T47D (cell line): ENCODE results near the gene MYH7.
"Not testable (repeated sequence)": the region's sequence is repeated elsewhere in the genome, so short reads cannot be mapped to it uniquely, and the experiment has no call there.

Source experiments
- DNase-seq, 2 experiments: peaks; one replicate each; pipeline versions ENCODE4 v3.0.0 to v3.0.0-alpha.2; 2011 to 2012; ENCODE audit warnings: low read depth in 1 of 2, low spot score in 1 of 2
- JUND ChIP-seq: IDR thresholded peaks from 2 replicates; pipeline ENCODE4 v1.6.1; 2012; ENCODE audit warnings: low read depth
- in situ Hi-C: cut with HindIII; loops from 2 replicates; pipeline ENCODE4 v1.10.0; 2016; ENCODE audit warnings: low sequenced_read_pairs, low pct_unique_long_range_greater_than_20kb

The MYH7 gene

DNA sequence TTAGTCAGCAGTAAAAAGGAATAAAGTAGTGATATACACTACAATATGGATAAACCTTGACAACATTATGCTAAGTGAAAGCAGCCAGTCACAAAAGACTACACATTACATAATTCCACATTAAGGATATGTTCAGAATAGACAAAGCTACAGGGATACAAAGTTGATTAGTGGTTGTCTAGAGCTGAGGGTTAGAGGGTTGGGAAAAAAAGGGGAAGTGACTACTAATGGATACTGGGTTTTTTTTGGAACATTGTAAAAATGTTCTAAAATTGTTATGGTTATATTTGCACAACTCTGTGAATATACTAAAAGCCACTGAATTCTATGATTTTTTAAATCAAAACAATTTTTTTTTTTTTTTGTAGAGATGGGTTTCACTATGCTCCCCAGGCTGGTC, 29.2 kb upstream of the MYH7 start:
- in situ Hi-C loops, result no loop called here
- TF ChIP-seq JUND, result no peak
- DNase-seq, result no peak

DNA sequence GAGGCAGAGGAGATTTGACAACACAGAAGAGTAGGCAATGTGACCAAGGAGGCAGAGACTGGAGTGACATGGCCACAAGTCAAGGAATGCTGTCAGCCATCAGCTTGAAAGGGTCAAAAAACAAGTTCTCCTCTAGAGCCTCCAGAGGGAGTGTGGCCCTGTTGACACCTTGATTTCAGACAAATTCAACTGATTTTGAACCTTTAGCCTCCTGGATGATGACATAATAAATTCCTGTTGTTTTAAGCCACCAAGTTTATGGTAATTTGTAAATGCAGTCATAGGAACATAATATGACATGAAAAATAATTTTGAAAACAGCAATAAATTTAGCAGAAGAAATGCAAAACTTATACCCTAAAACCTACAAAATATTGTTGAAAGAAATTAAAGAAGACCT, 25.5 kb upstream of the MYH7 start:
- TF ChIP-seq JUND, result no peak
- no peak for DNase-seq
- in situ Hi-C loops, result no loop called here

DNA sequence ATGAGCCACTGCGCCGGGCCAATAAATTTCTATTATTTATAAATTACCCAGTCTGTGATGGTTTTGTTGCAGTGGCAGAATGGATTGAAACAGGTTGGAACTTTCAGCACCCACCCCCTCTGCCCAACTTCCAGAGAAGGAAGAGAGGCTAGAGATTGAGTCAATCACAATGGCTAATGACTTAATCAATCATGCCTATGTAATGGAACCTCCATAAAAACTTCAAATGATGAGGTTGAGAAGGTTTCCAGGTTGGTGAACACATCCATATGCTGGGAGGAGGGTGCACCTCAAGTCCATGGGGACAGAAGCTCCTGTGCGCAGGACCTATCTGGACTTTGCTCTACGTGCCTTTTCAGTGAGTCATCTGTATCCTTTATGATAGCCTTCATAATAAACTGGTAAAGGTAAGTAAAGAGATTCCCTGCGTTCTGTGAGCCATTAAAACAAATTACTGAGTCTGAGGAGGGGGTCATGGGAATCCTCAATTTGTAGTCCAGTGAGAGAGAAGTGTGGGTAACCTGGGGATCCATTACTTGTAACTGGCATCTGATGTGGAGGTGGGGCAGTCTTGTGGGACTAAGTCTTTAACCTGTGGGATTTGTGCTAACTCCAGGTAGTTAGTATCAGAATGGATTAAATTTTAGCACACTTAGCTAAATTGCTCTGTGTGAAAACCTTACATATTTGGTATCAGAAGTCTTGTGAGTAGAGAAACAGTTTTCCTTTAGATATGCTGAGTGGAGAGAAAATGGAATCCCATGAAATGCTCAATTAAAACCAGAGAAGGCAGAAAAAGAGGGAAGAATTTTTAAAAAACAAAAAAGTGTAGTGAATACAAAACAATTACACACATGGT, 22.4 kb upstream of the MYH7 start:
- in situ Hi-C loops, result no loop called here
- DNase-seq, result no peak

DNA sequence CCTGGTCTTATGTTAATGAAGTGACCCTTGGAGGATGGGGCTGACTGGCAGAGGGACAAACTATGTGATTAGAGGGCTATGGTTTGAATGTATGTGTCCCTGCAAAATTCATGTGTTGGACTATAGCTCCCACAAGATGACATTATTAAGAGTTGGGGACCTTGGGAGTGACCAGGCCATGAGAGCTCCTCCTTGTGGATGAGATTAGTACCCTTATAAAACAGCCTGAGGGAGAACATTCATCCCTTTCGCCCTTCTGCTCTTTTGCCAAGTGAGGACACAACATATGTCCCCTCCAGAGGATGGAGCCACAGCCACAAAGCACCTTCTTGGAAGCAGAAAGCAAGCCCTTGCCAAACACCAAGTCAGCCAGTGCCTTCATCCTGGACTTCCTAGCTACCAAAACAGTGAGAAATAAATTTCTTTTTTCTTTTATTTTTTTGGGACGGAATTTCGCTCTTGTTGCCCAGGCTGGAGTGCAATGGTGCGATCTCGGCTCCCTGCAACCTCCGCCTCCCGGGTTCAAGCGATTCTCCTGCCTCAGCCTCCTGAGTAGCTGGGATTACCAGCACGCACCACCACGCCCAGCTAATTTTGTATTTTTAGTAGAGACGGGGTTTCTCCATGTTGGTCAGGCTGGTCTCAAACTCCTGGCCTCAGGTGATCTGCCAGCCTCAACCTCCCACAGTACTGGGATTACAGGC, 21.6 kb upstream of the MYH7 start:
- in situ Hi-C loops, result not testable (repeated sequence)
- peak in 1 of 2 experiments; percentile 3 for DNase-seq

More for the DNA sequence above, 22.4 kb upstream of the MYH7 start:
- TF ChIP-seq JUND, result no peak

DNA sequence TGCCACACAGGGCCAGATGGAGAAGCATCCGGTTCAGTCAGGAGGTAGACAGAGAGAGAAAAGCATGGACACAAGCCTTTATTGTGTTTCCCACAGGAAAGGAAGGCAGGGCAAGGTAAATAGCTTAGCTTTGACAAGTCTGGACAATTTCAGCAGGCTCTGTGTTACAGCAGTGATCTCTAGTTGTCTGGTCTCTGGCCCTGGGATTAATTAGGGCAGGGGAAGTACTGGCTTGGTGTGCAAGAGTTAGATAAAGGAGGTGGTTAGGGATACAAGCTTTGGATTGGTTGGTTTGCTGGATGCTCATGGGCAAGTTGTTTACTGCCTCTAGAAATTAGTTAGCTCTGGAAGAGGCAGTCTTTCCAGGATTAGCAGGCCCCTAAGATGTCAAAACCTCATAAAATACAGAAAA, 19.0 kb upstream of the MYH7 start:
- TF ChIP-seq JUND, result no peak
- DNase-seq, result no peak
- in situ Hi-C loops, result no loop called here

DNA sequence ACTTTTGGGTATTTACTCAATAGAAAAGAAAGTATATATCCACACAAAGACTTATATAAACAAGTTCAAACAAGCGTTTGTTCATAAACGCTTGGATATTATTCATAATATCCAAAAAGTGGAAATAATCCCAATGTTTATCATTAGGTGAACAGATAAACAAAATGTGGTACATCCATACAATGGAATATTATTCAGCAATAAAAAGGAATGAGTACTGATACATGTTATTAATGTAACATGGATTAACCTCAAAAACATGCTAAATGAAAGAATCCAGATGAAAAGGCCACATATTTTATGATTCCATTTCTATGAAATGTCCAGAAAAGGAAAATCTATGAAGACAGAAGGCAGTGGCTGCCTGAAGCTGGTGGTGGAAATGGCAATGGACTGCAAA, 16.8 kb upstream of the MYH7 start:
- no peak for TF ChIP-seq JUND
- DNase-seq, result no peak
- in situ Hi-C loops, result no loop called here

DNA sequence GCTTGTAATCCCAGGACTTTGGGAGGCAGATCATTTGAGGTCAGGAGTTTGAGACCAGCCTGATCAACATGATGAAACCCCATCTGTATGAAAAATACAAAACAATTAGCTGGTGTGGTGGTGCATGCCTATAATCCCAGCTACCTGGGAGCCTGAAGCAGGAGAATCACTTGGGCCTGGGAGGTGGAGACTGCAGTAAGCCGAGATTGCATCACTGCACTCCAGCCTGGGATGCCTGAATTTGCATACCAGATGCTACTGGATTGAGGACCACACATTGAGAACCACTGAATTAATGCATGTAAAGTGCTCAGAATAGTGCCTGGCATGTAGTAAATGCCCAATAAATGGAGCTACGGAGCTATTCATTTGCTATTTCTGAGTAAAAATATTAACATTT, 14.9 kb upstream of the MYH7 start:
- no peak for DNase-seq
- in situ Hi-C loops, result no loop called here
- no peak for TF ChIP-seq JUND

DNA sequence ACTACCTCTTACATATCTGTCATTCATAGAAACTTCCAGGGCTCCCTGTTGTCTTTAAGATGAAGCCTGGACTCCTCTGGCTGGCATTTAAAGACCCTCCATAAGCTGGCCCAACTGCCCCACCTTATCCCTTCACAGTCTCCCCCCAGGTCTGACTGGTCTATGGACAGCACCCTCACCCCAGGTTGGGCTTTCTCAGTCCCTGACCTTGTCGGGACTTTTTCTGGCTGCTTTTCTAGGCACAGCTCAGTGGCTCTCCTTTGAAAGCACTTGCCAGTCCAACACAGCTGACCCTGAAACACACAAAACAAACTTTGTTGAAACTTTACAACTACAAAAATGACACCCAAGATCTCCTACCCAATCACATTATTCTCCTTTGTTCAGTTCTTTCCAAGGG, 13.9 kb upstream of the MYH7 start:
- TF ChIP-seq JUND, result no peak
- in situ Hi-C loops, result no loop called here
- DNase-seq, result no peak

DNA sequence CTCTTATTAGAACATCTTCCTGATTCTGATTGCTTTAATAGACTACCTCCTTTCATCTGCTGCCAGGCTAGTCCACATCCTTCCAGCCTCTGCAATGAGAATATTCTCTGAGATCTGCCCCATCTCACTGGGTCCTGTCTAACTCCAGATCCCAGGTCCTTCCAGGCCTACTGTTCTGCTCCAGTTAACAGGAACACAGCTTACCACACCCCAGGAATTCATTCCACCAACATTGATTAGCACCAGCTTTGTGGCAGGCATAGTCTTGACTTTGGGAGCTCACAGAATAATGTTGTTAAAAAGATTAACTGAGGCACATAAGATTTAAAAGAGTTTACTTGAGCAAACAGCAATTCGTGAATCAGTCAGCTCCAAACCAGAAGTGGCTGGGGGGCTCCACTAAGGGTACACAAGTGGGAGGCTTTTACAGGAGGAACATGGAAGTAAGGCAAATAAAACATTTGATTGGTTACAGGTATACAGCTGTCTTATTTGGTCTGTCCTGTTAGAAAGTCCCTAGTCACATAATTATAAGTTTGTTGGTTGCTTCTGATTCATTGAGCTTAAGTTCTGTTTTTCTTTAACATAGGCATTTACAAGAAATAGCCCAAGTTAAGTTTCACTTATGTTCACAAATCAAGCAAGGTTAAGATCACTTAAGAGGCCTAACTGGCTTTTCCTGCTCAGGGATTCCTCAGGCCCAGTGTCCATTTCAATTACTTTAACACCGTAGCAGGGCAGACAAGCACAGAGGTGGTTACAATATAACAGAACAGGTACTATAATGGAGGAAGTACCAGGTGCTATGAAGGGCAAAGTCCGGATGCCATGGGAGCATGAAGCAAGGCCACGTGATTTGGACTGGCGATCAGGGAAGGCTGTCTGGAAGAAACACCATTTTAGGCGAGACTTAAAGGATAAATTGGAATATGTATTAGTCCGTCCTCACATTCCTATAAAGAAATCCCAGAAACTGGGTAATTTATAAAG, 12.2 kb upstream of the MYH7 start:
- DNase-seq, result peak in 1 of 2 experiments; percentile 45
- TF ChIP-seq JUND, result no peak
- in situ Hi-C loops, result no loop called here

DNA sequence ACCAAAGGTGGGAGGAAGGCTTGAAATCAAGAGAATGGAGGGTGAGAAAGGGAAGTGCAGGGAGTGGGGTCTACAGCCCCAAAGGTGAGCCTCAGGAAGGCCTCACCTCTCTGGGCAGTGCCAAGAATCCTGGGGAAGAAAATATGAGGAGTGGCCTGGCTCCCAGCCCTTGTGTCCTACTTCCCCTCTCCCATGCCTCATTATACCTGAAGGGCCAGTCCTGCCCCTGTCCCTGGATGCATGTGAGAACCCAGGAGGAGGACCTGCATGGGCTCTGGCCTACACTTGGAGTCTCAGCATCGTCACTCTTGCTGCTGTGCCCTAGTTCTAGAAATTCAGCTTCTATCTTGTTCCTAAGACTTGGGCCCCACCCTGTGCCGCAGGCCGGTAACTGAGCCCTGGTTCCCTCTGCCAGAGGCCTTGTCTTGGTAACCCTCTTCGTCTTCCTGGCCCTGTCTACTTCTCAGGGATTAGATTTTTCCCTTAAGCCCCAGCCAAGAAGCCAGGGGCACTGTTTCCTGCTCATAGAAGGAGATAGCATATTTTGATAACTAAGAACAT, 10.9 kb upstream of the MYH7 start:
- in situ Hi-C loops, result no loop called here
- no peak for DNase-seq

DNA sequence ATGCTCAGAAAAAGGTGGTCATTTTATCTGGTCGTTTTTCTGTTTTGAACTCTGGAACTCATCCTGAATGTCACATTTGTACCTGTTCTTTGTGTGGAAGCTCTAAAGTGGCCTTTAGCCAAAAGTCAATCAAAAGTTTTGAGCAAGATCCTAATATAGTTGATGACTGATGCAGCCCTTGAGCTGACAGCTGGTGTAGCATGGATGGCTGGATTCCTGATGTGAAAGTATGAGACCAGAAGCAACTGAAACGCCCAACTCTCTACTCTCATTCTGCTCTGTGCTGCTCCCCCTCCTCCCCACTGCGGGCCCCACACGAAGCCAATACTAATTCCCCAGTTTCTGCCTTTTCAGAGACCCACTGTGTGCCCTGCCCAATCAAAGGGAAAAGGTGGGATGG, 10.3 kb upstream of the MYH7 start:
- DNase-seq, result no peak
- in situ Hi-C loops, result no loop called here
- no peak for TF ChIP-seq JUND

More for the DNA sequence above, 10.9 kb upstream of the MYH7 start:
- no peak for TF ChIP-seq JUND

DNA sequence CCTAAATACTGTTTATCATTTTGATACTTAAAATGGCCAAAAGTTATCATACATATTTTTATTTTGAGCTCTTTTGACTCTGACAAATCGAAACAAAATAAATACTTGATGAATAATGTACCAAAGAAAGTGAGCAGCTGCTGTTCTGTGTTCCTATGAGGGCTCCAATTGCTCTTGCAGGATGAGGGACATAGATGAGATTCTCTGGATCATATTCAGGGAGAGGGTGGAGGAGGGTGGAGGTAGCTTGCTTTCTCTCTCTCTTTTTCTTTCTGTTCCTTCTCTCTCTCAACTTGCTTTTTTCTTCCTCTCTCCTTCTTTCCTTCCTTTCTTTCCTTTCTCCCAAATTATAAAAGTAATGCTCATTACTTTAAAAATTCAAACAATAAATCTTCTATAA, 8.9 kb upstream of the MYH7 start:
- no peak for TF ChIP-seq JUND
- no peak for DNase-seq
- in situ Hi-C loops, result no loop called here
